Gastrocnemius medialis (tissue), 4 donors: ENCODE results near the gene IPCEF1. TPM values are rescaled to one million over a fixed set of nuclear protein-coding genes. Genes with fewer than 3 reads are reported as not detected.
"Not testable (repeated sequence)": the region's sequence is repeated elsewhere in the genome, so short reads cannot be mapped to it uniquely, and the experiment has no call there.

Source experiments
- ATAC-seq, 2 donors: fragments of 150-250 bp; one replicate each; pipeline ENCODE4 v1.9.1; 2016
- DNase-seq, 2 donors: peaks; one replicate each; pipeline ENCODE4 v3.0.0-alpha.2; 2019
- H3K27ac ChIP-seq, 4 donors: fragments of 200-600 bp; sonication (generic); 1 replicate in 1 of 4; 2 replicates in 3 of 4; pipeline ENCODE4 v1.5.1; 2016 to 2018; ENCODE audit warnings: mild to moderate bottlenecking in 2 of 4, moderate library complexity in 1 of 4
- H3K27me3 ChIP-seq, 3 donors: fragments of 200-600 bp; sonication (generic) in 2 of 3; 1 replicate in 1 of 3; 2 replicates in 2 of 3; pipeline versions ENCODE4 v1.5.1 to v1.6.0; 2016 to 2019; ENCODE audit warnings: mild to moderate bottlenecking in 1 of 3, moderate library complexity in 1 of 3
- H3K36me3 ChIP-seq, 2 donors: fragments of 200-600 bp; sonication (generic) in 1 of 2; one replicate each; pipeline ENCODE4 v1.5.1; 2017 to 2018
- H3K4me1 ChIP-seq, 2 donors: fragments of 200-600 bp; sonication (generic) in 1 of 2; one replicate each; pipeline ENCODE4 v1.5.1; 2016 to 2017; ENCODE audit warnings: mild to moderate bottlenecking in 2 of 2
- H3K4me3 ChIP-seq, 4 donors: fragments of 200-600 bp; sonication (generic) in 3 of 4; 1 replicate in 1 of 4; 2 replicates in 3 of 4; pipeline ENCODE4 v1.5.1; 2016 to 2019; ENCODE audit warnings: mild to moderate bottlenecking in 2 of 4
- H3K9me3 ChIP-seq, 3 donors: fragments of 200-600 bp; sonication (generic) in 2 of 3; 1 replicate in 1 of 3; 2 replicates in 2 of 3; pipeline ENCODE4 v1.5.1; 2016 to 2019
- POLR2A ChIP-seq, 2 donors: fragments of 450-650 bp; IDR thresholded peaks; one replicate each; pipeline ENCODE4 v1.6.1; 2017; ENCODE audit warnings: antibody characterized with exemption in 2 of 2, mild to moderate bottlenecking in 2 of 2, moderate library complexity in 2 of 2
- in situ Hi-C, 4 donors: fragments of 200-750 bp; cut with MboI; loops; one replicate each; pipeline versions ENCODE4 v1.15.0 to v1.8.0; 2017; ENCODE audit warnings: low sequenced_read_pairs in 4 of 4
- intact Hi-C: fragments of 100-400 bp; cut with DNase I; formaldehyde crosslinking; loops from one replicate; pipeline ENCODE4 v1.15.1; 2023; ENCODE audit warnings: low total_unique reads
- total RNA-seq, 4 donors: library from RNA; depleted of rRNA; stranded (reverse); fragments of >200 nt; gene quantifications; one replicate each; pipeline versions ENCODE4 v1.1.0 to v1.2.3, GENCODE V29; 2016
- TF ChIP-seq, protein P1 (sequence below), 5 experiments: fragments of 450-650 bp in 3 of 5; fragments of 200-600 bp in 2 of 5; sonication (generic) in 2 of 5; IDR thresholded peaks in 4 of 5; conservative IDR thresholded peaks in 1 of 5; 1 replicate in 4 of 5; 2 replicates in 1 of 5; pipeline ENCODE4 v1.5.1; 2016 to 2019; ENCODE audit warnings: antibody characterized with exemption in 5 of 5, mild to moderate bottlenecking in 3 of 5, moderate library complexity in 3 of 5

IPCEF1 gene
- total RNA-seq, 4 donors from 2014 or later = 0.24 to 0.85 TPM; not detected in 2

DNA sequence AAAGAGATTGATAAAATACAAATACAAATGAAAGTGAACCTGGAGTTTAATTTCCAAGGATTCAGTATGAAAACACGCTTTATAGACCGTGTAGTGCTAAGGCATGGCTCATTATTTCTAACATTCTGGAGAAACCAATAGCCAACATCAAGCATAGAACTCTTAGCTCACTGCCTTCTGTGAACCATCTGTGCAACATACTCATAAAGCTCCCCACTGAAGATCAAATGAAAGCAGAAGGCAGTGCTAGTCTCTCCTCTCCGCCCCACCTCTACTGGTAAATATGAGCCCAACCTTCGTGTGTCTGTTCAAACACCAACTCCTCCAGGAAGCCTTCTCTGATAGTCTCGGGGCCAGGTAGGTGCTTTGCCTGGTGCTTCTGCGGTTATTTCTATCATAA lies 153.6 kb downstream of the IPCEF1 start:
- no peaks in the 10 kb centered on the region for H3K27me3 ChIP-seq
- no peak overlapping the region for H3K4me3 ChIP-seq
- H3K27ac ChIP-seq = no peak overlapping the region
- ATAC-seq = no peak
- TF ChIP-seq, protein P1, sequence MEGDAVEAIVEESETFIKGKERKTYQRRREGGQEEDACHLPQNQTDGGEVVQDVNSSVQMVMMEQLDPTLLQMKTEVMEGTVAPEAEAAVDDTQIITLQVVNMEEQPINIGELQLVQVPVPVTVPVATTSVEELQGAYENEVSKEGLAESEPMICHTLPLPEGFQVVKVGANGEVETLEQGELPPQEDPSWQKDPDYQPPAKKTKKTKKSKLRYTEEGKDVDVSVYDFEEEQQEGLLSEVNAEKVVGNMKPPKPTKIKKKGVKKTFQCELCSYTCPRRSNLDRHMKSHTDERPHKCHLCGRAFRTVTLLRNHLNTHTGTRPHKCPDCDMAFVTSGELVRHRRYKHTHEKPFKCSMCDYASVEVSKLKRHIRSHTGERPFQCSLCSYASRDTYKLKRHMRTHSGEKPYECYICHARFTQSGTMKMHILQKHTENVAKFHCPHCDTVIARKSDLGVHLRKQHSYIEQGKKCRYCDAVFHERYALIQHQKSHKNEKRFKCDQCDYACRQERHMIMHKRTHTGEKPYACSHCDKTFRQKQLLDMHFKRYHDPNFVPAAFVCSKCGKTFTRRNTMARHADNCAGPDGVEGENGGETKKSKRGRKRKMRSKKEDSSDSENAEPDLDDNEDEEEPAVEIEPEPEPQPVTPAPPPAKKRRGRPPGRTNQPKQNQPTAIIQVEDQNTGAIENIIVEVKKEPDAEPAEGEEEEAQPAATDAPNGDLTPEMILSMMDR (IDR thresholded peaks at IDR 0.05 in 4 of 5, conservative IDR thresholded peaks at IDR 0.05 in 1 of 5) = no peak
- TF ChIP-seq POLR2A (IDR thresholded peaks at IDR 0.05) = no peak
- DNase-seq = no peak
- in situ Hi-C loops (no loop called here), intact Hi-C loops (no loop called here)
- no peaks in the 10 kb centered on the region for H3K36me3 ChIP-seq
- no peaks in the 10 kb centered on the region for H3K9me3 ChIP-seq
- no peaks in the 10 kb centered on the region for H3K4me1 ChIP-seq

DNA sequence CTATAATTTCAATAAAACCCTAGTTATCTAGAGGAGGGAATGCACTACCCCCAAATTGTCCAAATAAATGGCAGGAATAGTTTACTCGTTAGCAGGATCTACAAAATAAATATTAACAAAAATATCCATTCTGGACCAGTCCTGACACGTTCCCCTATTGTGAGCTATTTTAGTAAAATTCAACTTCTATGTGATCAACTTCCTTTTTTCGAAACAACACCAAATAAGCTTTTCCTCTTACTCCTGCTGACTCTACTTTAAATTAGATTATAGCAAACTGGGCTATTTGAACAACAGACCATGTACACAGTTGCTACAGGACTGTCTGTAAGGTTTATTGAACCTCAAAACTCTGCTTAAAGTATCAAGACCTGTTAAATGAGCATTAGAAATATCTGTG lies 154.3 kb downstream of the IPCEF1 start:
- intact Hi-C loops = no loop called here
- ATAC-seq = no peak
- H3K36me3 ChIP-seq = no peaks in the 10 kb centered on the region
- no peak overlapping the region for H3K4me3 ChIP-seq
- H3K27me3 ChIP-seq = no peaks in the 10 kb centered on the region
- no peak for DNase-seq
- no peak overlapping the region for H3K27ac ChIP-seq
- no peaks in the 10 kb centered on the region for H3K4me1 ChIP-seq
- H3K9me3 ChIP-seq = no peaks in the 10 kb centered on the region
- TF ChIP-seq POLR2A (IDR thresholded peaks at IDR 0.05) = no peak
- TF ChIP-seq, protein P1 (IDR thresholded peaks at IDR 0.05 in 4 of 5, conservative IDR thresholded peaks at IDR 0.05 in 1 of 5) = no peak
- in situ Hi-C loops = no loop called here

DNA sequence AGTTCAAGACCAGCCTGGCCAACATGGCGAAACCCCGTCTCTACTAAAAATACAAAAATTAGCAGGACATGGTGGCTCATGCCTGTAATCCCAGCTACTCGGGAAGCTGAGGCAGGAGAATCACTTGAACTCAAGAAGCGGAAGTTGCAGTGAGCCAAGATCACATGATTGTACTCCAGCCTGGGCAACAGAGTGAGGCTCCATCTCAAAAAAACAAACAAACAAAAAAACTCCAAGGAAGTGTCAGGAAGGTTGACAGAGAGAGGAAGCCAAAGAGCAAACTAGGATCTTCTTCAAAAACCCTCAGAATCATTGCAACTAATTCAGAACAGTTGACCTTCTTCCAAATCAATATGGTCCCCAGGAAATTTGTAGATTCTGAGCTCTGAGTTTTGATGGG lies 154.9 kb downstream of the IPCEF1 start:
- ATAC-seq, H3K9me3 ChIP-seq, in situ Hi-C loops, H3K4me3 ChIP-seq, H3K4me1 ChIP-seq, H3K36me3 ChIP-seq, H3K27me3 ChIP-seq, DNase-seq, H3K27ac ChIP-seq, intact Hi-C loops: not testable (repeated sequence)

DNA sequence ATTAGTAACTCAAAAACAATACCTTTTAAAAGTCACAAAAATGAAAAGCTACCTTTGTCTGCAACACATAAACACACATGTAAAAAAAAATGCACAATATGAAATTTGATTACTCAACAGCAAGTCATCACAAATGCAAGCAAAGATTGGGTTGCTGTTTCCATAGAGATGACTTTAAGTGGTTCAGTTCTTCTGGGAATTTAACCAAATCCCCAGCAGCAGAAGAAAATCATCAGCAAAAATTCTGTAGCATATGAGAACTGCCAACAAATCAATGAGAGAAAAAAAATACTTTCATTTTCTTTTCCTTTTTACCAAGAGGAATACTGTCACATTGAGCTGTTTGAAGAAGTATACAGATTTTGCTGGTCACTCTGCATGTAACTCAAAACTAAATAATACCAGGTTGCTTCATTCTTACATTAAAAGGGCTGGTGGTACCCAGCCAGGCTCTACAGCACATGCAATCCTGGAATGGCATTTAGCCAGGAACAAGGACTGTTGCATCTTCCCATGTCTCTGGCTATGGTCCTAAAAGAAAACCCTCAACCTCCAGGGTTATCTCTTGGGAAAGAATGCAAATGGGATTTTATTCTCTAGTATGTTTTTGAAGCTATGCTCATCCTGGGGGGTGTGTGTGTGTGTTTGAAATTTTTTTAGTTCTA lies 159.3 kb downstream of the IPCEF1 start:
- Histone ChIP-seq H3K27me3 (no peaks in the 10 kb centered on the region), H3K4me1 (no peaks in the 10 kb centered on the region), H3K36me3 (no peaks in the 10 kb centered on the region), H3K9me3 (no peaks in the 10 kb centered on the region), H3K27ac (no peak overlapping the region), H3K4me3 (no peak overlapping the region)
- DNase-seq (no peak), ATAC-seq (no peak)
- in situ Hi-C loops = no loop called here
- TF ChIP-seq, protein P1 (IDR thresholded peaks at IDR 0.05 in 4 of 5, conservative IDR thresholded peaks at IDR 0.05 in 1 of 5) = no peak
- no peak for TF ChIP-seq POLR2A (IDR thresholded peaks at IDR 0.05)
- intact Hi-C loops = no loop called here

DNA sequence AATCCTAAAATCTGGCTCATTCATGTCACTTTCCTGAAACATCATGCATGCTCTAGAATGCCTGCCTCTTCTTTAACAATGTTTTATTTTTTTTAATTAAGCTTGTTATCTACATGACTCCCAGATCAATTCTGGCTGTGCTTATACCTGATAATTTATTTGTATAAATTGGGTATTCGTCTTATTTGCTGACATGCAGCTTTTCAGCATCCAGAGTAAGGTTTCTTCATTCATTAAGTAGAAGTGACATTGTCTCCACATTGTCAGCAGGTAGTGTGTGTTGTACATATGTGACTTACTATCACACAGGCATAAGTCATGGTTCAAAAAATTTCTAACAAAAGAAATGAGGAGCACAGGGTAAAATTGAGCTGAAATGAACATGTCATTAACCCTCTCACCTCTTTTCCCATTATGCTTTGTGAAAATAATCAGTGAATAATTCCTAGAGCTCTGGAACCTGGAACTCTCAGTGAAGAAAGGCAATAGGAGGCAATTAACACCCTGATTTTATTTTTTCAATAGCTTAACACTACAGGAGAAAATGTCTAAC lies 160.2 kb downstream of the IPCEF1 start:
- no peak overlapping the region for H3K4me3 ChIP-seq
- H3K9me3 ChIP-seq = no peaks in the 10 kb centered on the region
- no peaks in the 10 kb centered on the region for H3K4me1 ChIP-seq
- intact Hi-C loops = no loop called here
- DNase-seq = no peak
- TF ChIP-seq, protein P1 (IDR thresholded peaks at IDR 0.05 in 4 of 5, conservative IDR thresholded peaks at IDR 0.05 in 1 of 5) = no peak
- no peak for TF ChIP-seq POLR2A (IDR thresholded peaks at IDR 0.05)
- ATAC-seq = no peak
- in situ Hi-C loops = no loop called here
- no peaks in the 10 kb centered on the region for H3K36me3 ChIP-seq
- no peaks in the 10 kb centered on the region for H3K27me3 ChIP-seq
- H3K27ac ChIP-seq = no peak overlapping the region
